Testis (tissue), 3 donors: ENCODE results near the gene FCMR. TPM values are rescaled to one million over a fixed set of nuclear protein-coding genes. Genes with fewer than 3 reads are reported as not detected.
A peak's percentile ranks its signal among the peaks of the same experiment; 100 is the strongest.

Experiments used
- DNase-seq: peaks from one replicate; pipeline ENCODE4 v3.0.0-alpha.2; 2019
- H3K27ac ChIP-seq, 2 donors: fragments of 200-600 bp; sonication (generic); one replicate each; pipeline ENCODE4 v1.5.1; 2019
- H3K27me3 ChIP-seq: fragments of 200-600 bp; sonication (generic); one replicate; pipeline ENCODE4 v1.5.1; 2019
- H3K36me3 ChIP-seq: fragments of 200-600 bp; sonication (generic); one replicate; pipeline ENCODE4 v1.5.1; 2017; ENCODE audit warnings: low read depth; ENCODE audit errors: missing control alignments
- H3K4me1 ChIP-seq: fragments of 200-600 bp; sonication (generic); one replicate; pipeline ENCODE4 v1.5.1; 2019
- H3K4me3 ChIP-seq, 2 donors: fragments of 200-600 bp; sonication (generic); one replicate each; pipeline ENCODE4 v1.5.1; 2017 to 2019
- H3K9me3 ChIP-seq: fragments of 200-600 bp; sonication (generic); one replicate; pipeline ENCODE4 v1.5.1; 2017
- CTCF ChIP-seq, 3 experiments: fragments of 450-650 bp in 2 of 3; fragments of 200-600 bp in 1 of 3; sonication (generic) in 1 of 3; IDR thresholded peaks; one replicate each; pipeline ENCODE4 v1.5.1; 2016 to 2019; ENCODE audit warnings: antibody characterized with exemption in 3 of 3, mild to moderate bottlenecking in 2 of 3, moderate library complexity in 1 of 3
- POLR2A ChIP-seq: fragments of 450-650 bp; IDR thresholded peaks from one replicate; pipeline ENCODE4 v1.6.1; 2017; ENCODE audit warnings: antibody characterized with exemption, mild to moderate bottlenecking, moderate library complexity
- WGBS, 2 donors: methylation state at CpG; one replicate each; pipeline ENCODE4 v1.1.5; 2018; 5-methylcytosine and 5-hydroxymethylcytosine counted together
- intact Hi-C: fragments of 100-400 bp; cut with DNase I; formaldehyde crosslinking; loops from one replicate; pipeline ENCODE4 v1.15.1; 2023; ENCODE audit warnings: low total_unique reads
- polyA plus RNA-seq: library from polyadenylated mRNA; stranded (reverse); fragments of 350-450 nt; fragmentation: Illumina TruSeq; extraction: RNeasy Lipid Tissue Mini Kit (QIAGEN cat#74804); gene quantifications from one replicate; pipeline ENCODE4 v1.2.3, GENCODE V29; 2014; ENCODE audit warnings: low read depth, low replicate concordance; ENCODE audit not compliant: insufficient read depth
- total RNA-seq, 2 donors: library from RNA; depleted of rRNA; stranded (reverse); fragments of >200 nt; gene quantifications; one replicate each; pipeline ENCODE4 v1.2.3, GENCODE V29; 2016

Gene FCMR
- total and polyA plus RNA-seq, 3 donors from 2014 or later = 1.1 to 5.3 (median 1.3) TPM

GRCh38 chr1:206885341-206886060 is 36.2 kb downstream of the FCMR start:
- no peak for DNase-seq
- H3K36me3 ChIP-seq = no peaks in the 10 kb centered on the region
- TF ChIP-seq POLR2A = no peak
- TF ChIP-seq CTCF (IDR thresholded peaks at IDR 0.05) = no peak
- H3K27ac ChIP-seq = no peak overlapping the region
- no peaks in the 10 kb centered on the region for H3K4me1 ChIP-seq
- H3K9me3 ChIP-seq = no peaks in the 10 kb centered on the region
- WGBS, 2 donors = 78 to 83% methylated on average over 3 of the region's 3 CpGs
- no peaks in the 10 kb centered on the region for H3K27me3 ChIP-seq
- intact Hi-C loops = no loop called here
- no peak overlapping the region for H3K4me3 ChIP-seq

GRCh38 chr1:206883876-206884275 is 37.9 kb downstream of the FCMR start:
- no peak for TF ChIP-seq CTCF (IDR thresholded peaks at IDR 0.05)
- DNase-seq = no peak
- WGBS, 2 donors = 93 to 99% methylated on average over 2 of the region's 2 CpGs
- no peak overlapping the region for H3K27ac ChIP-seq
- H3K36me3 ChIP-seq = no peaks in the 10 kb centered on the region
- no peaks in the 10 kb centered on the region for H3K4me1 ChIP-seq
- H3K27me3 ChIP-seq = no peaks in the 10 kb centered on the region
- H3K4me3 ChIP-seq = no peak overlapping the region
- intact Hi-C loops = no loop called here
- H3K9me3 ChIP-seq = no peaks in the 10 kb centered on the region

- Histone ChIP-seq H3K27me3 (no peaks in the 10 kb centered on the region), H3K4me3 (no peak overlapping the region), H3K4me1 (no peaks in the 10 kb centered on the region), H3K27ac (no peak overlapping the region), H3K36me3 (no peaks in the 10 kb centered on the region), H3K9me3 (no peaks in the 10 kb centered on the region)
- intact Hi-C loops = no loop called here
- DNase-seq = no peak
- TF ChIP-seq POLR2A (no peak), CTCF (IDR thresholded peaks at IDR 0.05) (no peak)
- WGBS, 2 donors = 94 to 96% methylated on average over 1 of the region's 1 CpG
Observed at GRCh38 chr1:206883160-206883559, 38.6 kb downstream of the FCMR start.

GRCh38 chr1:206882555-206882954 is 39.2 kb downstream of the FCMR start:
- H3K27me3 ChIP-seq = no peaks in the 10 kb centered on the region
- no peak for DNase-seq
- peak in 1 of 3 experiments; percentile 29 for TF ChIP-seq CTCF (IDR thresholded peaks at IDR 0.05)
- no peak for TF ChIP-seq POLR2A
- intact Hi-C loops = no loop called here
- H3K27ac ChIP-seq = no peak overlapping the region
- H3K36me3 ChIP-seq = no peaks in the 10 kb centered on the region
- H3K4me3 ChIP-seq = no peak overlapping the region
- WGBS, 2 donors = 87 to 90% methylated on average over 3 of the region's 3 CpGs
- H3K9me3 ChIP-seq = no peaks in the 10 kb centered on the region
- H3K4me1 ChIP-seq = no peaks in the 10 kb centered on the region

GRCh38 chr1:206880314-206880713 is 41.4 kb downstream of the FCMR start:
- no peaks in the 10 kb centered on the region for H3K4me1 ChIP-seq
- WGBS, 2 donors = 83 to 90% methylated on average over 3 of the region's 3 CpGs
- no peak overlapping the region for H3K4me3 ChIP-seq
- H3K27me3 ChIP-seq = no peaks in the 10 kb centered on the region
- H3K27ac ChIP-seq = no peak overlapping the region
- no peak for DNase-seq
- intact Hi-C loops = no loop called here
- no peaks in the 10 kb centered on the region for H3K36me3 ChIP-seq
- H3K9me3 ChIP-seq = no peaks in the 10 kb centered on the region
- TF ChIP-seq POLR2A (no peak), CTCF (IDR thresholded peaks at IDR 0.05) (no peak)
